NCI-H345 treated with DMSO at 0.1 percent for 48 hours (cell line): ENCODE data around the gene CACNB1.
"Not testable (repeated sequence)": the region's sequence is repeated elsewhere in the genome, so short reads cannot be mapped to it uniquely, and the experiment has no call there.

Experiments used
- DNase-seq: peaks from one replicate; lab custom pipeline; 2025; ENCODE audit not compliant: unreplicated experiment; lab: John Stamatoyannopoulos, UW

The CACNB1 gene

GRCh38 chr17:39129544-39129943 is 67.9 kb downstream of the CACNB1 start:
- DNase-seq, result not testable (repeated sequence)

GRCh38 chr17:39126436-39126835 is 71.0 kb downstream of the CACNB1 start:
- DNase-seq, result no peak

GRCh38 chr17:39125143-39125875 is 72.2 kb downstream of the CACNB1 start:
- DNase-seq, result no peak

GRCh38 chr17:39123627-39124026 is 73.8 kb downstream of the CACNB1 start:
- DNase-seq, result no peak
